AG20443 (cell line): Measurements from ENCODE around the gene HDAC3.

Experiments used
- DNase-seq: peaks from one replicate; pipeline ENCODE4 v3.0.0; 2012; ENCODE audit warnings: low spot score, mixed read lengths

Gene HDAC3

GRCh38 chr5:141602606-141603005, 34.0 kb downstream of the HDAC3 start:
- no peak for DNase-seq

DNA sequence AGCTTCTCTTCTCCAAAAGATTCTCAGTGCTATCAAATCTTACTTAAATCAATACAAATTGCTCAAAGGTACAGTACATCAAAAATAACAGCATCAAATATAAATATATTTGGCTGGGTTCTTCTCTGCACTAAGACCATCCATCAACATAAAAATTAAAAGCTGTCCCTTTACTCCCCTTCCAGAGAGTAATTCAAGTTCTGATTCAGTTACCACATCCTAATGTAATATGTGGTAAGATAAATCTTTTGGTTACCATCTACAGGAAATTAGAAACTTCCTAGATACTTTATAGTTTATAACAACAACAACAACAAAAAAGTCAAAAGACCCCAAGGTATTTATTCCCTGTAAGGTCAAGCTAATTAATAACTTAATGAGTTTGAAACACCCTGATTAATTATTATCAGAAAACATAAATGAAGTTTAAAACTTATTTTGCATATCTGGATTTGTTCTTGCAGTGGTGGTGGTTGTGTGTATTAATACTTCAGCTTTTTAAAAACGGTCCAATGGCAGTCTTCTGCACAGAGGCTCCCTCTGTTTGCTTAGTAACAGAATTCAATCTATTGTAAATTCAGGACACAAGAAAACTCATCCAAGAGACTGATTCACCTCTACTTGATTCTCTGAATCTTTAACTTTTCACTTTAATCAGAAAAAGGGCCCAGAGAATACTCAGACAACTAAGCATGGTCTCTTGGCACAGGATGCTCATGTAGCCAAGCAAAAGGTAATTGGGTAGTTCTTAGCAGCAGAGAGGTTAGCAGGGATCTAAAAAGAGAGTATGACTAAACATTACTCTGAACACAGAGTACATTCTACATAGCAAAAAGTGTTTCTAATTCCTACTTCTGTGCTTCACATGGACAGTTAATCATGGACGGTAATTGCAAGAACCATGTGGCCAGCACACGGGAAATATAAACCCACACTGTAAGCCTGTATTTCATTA, 38.0 kb downstream of the HDAC3 start:
- peak; percentile 40 for DNase-seq

DNA sequence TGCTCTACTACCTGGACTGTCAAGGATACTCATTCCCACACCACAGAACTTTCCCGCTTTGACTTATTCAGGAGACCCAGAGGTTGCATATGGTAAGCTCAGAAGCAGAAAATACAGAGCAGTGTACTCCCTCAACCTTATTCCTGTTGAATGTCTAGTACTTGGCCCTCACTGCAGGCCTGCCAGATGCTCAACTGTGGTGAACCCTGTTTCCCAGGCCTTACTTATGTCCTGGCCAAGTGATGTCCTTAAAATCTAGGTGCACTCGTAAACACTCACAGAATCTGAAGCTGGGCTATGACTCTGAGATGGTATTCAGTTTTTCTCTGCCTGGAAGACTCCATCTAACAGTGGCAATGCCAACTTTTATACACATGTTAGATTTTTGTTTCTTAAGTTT, 38.8 kb downstream of the HDAC3 start:
- DNase-seq, result no peak

- DNase-seq, result no peak
Observed at GRCh38 chr5:141597394-141597793, 39.3 kb downstream of the HDAC3 start.

DNA sequence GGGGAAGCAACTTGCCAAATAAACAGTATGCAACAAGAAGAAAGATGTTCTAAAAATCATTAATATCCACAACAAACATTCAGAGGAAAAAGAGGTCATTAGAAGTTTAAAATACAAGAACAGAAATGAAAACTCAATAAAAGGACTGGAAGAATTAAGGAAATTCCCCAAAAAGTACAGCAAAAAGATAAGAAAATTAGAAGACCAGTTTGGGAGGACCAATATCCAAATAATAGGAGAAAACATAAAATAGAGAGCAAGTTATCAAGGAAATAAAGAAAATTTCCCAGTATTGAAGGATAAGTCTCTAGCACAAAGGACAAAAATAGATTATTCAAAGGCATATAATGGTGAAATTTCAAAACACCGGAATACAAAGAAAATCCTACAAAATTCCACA, 39.8 kb downstream of the HDAC3 start:
- DNase-seq, result no peak

DNA sequence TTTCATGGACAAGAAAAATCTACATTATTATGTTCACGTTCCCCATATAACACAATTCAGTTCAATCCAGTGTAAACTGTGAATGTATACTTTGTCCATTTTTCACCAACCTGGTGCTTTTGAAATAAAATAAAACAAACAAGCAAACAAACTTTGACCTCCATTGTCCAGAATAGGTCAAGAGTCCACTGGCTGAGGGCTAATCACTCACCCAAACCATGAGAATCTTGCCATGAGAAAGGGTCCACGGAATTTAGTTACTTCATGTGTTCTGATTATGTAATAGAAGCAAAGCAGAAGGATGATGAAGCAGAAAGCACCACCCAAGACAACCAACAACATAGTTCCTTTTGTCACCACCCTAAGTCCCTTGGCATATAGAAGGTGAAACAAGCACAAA, 46.5 kb downstream of the HDAC3 start:
- DNase-seq, result no peak

GRCh38 chr5:141586246-141586645, 50.4 kb downstream of the HDAC3 start:
- DNase-seq, result no peak

GRCh38 chr5:141585594-141585993, 51.1 kb downstream of the HDAC3 start:
- no peak for DNase-seq

GRCh38 chr5:141574122-141574510, 62.5 kb downstream of the HDAC3 start:
- no peak for DNase-seq

DNA sequence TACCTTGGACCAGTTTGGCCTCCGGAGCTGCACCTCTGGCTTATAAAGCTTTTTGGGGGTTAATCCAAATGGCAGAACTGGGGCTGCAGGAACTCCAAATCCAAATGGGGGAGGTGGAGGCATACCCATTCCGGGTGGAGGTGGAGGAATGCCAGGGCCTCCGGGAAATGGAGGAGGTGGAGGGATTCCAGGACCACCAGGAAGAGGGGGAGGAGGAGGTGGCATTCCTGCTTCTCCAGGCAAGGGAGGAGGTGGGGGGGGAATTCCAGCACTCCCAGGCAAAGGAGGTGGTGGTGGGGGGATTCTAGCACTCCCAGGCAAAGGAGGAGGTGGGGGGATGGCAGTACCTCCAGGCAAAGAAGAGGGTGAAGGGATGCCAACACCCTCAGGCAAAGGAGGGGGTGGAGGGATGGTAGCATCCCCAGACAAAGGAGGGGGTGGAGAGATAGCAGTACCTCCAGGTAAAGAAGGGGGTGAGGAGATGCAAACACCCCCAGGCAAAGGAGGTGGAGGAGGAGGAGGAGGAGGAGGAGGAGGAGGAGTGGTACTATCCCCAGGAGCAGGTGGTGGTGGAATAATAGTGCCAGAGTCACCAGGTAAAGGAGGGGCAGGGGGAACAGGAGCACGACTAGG, 63.0 kb downstream of the HDAC3 start:
- DNase-seq, result no peak
